Measurements from ENCODE around the gene LYRM1. TPM values are rescaled to one million over a fixed set of nuclear protein-coding genes. Genes with fewer than 3 reads are reported as not detected.

LYRM1 gene
- total and polyA plus RNA-seq, 3 donors from 2014 or later = 30.2 to 87.2 (median 43.0) TPM

DNA sequence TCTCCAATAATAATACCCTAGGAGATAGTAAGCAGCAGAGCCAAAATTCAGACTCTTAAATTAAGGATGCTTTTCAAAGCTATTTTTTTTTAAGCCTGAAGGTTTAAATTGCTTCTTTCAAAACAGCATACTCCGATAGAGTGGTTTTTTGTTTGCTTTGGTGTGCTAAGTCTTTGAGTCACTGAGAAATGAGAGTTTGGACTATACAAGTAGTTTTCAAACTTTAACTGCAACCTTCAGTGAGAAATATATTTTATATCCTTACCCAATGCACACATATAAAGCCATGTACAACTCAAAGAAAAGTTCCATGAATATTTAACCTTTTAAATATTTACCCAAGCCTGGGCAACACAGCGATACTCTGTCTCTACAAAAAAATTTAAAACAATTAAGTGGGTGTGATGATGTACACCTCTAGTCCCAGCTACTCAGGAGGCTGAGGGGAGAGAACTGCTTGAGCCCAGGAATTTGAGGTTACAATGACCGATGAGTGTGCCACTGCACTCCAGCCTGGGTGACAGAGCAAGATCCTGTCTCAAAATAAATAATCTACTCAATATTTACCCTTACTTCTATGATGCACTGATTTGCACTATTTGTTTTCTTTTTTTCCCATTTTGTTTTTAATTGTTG is 19.6 kb upstream of the LYRM1 start:
- Histone ChIP-seq H3K9me3 (no peaks in the 10 kb centered on the region), H3K36me3 (ENCODE audit: low read depth, missing control alignments) (no peaks in the 10 kb centered on the region), H3K27ac (no peak overlapping the region), H3K4me3 (no peak overlapping the region), H3K4me1 (no peaks in the 10 kb centered on the region), H3K27me3 (no peaks in the 10 kb centered on the region)
- intact Hi-C loops (cut with DNase I; ENCODE audit: low total_unique reads) = no loop called here
- TF ChIP-seq POLR2A (IDR thresholded peaks at IDR 0.05) = no peak
- no peak for TF ChIP-seq CTCF (IDR thresholded peaks at IDR 0.05)
- no peak for DNase-seq
- 79 to 87% methylated on average over 3 of the region's 3 CpGs for WGBS, 2 donors

- DNase-seq = no peak
- whole genome bisulfite sequencing, 2 donors = 83 to 90% methylated on average over 6 of the region's 6 CpGs
- Histone ChIP-seq H3K4me3 (no peak overlapping the region), H3K9me3 (no peaks in the 10 kb centered on the region), H3K27ac (no peak overlapping the region), H3K4me1 (no peaks in the 10 kb centered on the region), H3K27me3 (no peaks in the 10 kb centered on the region), H3K36me3 (ENCODE audit: low read depth, missing control alignments) (no peaks in the 10 kb centered on the region)
- TF ChIP-seq CTCF (IDR thresholded peaks at IDR 0.05) (no peak), POLR2A (IDR thresholded peaks at IDR 0.05) (no peak)
- intact Hi-C loops (cut with DNase I; ENCODE audit: low total_unique reads) = no loop called here
Measured at GRCh38 chr16:20881503-20881878, 19.1 kb upstream of the LYRM1 start.

- Histone ChIP-seq H3K36me3 (ENCODE audit: low read depth, missing control alignments) (no peaks in the 10 kb centered on the region), H3K4me3 (no peak overlapping the region), H3K9me3 (no peaks in the 10 kb centered on the region), H3K27me3 (no peaks in the 10 kb centered on the region), H3K4me1 (no peaks in the 10 kb centered on the region), H3K27ac (no peak overlapping the region)
- intact Hi-C loops (cut with DNase I; ENCODE audit: low total_unique reads) = no loop called here
- TF ChIP-seq POLR2A (IDR thresholded peaks at IDR 0.05) (no peak), CTCF (IDR thresholded peaks at IDR 0.05) (no peak)
- no peak for DNase-seq
- 75 to 83% methylated on average over 5 of the region's 5 CpGs for WGBS, 2 donors
Measured at GRCh38 chr16:20883554-20884239, 16.9 kb upstream of the LYRM1 start.

DNA sequence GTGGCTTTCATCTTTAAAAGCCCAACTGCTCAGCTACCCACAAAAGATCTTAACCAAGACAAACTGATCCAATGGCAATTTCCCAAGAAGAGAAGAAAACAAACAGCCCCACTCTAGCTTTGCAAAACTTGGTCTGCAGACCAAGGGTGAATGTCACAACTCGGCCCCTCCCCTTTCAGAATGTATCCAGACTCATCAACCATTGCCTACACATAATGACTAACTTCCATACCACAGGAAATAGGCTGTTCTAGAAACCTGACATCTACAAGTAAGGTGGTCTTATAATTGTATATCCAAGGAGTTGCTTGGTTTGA is 16.4 kb upstream of the LYRM1 start:
- no peaks in the 10 kb centered on the region for H3K4me1 ChIP-seq
- no peak overlapping the region for H3K4me3 ChIP-seq
- no peak for TF ChIP-seq POLR2A (IDR thresholded peaks at IDR 0.05)
- TF ChIP-seq CTCF (IDR thresholded peaks at IDR 0.05) = no peak
- no peaks in the 10 kb centered on the region for H3K27me3 ChIP-seq
- intact Hi-C loops (cut with DNase I; ENCODE audit: low total_unique reads) = no loop called here
- 96 to 100% methylated on average over 1 of the region's 1 CpG for WGBS, 2 donors
- H3K27ac ChIP-seq = no peak overlapping the region
- no peak for DNase-seq
- H3K9me3 ChIP-seq = no peaks in the 10 kb centered on the region
- H3K36me3 ChIP-seq (ENCODE audit: low read depth, missing control alignments) = no peaks in the 10 kb centered on the region

DNA sequence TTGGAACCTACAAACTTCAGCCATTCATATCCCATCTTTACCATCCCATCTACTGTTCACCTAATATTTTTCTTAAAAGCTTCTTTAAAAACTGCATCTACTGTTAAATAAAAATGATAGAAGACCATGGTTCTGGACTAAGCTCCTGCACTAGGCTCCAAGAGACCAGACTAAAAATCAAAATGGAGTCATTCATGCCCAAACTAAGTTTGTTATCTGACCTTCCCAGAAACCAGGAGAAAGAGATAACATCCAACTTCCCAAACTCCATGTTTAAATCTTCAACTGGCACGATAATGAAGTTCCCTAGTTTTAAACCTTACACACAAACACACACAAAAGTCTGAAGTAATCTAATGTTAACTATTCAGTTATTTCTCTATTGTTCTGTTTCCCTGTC is 14.3 kb upstream of the LYRM1 start:
- H3K36me3 ChIP-seq (ENCODE audit: low read depth, missing control alignments) = no peaks in the 10 kb centered on the region
- intact Hi-C loops (cut with DNase I; ENCODE audit: low total_unique reads) = no loop called here
- H3K9me3 ChIP-seq = no peaks in the 10 kb centered on the region
- H3K4me3 ChIP-seq = no peak overlapping the region
- WGBS, 2 donors = 40 to 78% methylated on average over 1 of the region's 1 CpG
- no peak for DNase-seq
- TF ChIP-seq CTCF (IDR thresholded peaks at IDR 0.05) (no peak), POLR2A (IDR thresholded peaks at IDR 0.05) (no peak)
- H3K4me1 ChIP-seq = no peaks in the 10 kb centered on the region
- H3K27me3 ChIP-seq = no peaks in the 10 kb centered on the region
- no peak overlapping the region for H3K27ac ChIP-seq

All from testis (tissue), 3 donors.